GM21786 (cell line): Measurements from ENCODE around the gene NRG3.

Experiments used
- ATAC-seq: cut with Tn5 transposase; IDR thresholded peaks from one replicate; pipeline ENCODE4 v1.9.1; 2021; ENCODE audit not compliant: unreplicated experiment

Gene NRG3

DNA sequence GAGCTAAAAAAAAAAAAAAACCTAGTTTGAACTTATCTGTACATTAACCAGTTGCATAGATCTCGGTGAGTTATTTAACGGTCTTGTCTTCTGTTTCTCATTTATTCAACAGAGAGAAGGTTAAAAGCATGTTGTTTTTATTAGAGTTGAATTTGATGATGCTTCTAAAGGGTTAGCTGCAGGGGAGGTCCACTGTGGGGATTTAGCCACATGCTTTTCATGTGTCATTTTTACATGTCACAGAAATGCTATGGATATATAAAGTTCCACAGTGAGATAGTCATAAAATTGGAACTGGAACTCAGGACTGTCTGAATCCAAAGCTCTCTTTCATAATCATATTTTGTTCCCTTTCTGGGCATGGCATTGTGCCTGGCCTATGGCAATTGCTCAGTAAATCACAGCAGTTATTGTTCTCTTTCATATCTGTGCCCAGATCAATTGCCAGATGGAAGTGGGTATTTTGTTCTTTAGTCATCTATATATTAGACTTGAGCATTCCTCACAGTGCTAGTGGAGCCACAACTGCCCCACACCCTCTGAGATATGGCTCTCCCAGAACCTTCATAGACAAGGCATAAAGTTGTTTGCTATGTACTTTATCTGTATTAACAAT, 578.8 kb downstream of the NRG3 start:
- ATAC-seq = no peak

DNA sequence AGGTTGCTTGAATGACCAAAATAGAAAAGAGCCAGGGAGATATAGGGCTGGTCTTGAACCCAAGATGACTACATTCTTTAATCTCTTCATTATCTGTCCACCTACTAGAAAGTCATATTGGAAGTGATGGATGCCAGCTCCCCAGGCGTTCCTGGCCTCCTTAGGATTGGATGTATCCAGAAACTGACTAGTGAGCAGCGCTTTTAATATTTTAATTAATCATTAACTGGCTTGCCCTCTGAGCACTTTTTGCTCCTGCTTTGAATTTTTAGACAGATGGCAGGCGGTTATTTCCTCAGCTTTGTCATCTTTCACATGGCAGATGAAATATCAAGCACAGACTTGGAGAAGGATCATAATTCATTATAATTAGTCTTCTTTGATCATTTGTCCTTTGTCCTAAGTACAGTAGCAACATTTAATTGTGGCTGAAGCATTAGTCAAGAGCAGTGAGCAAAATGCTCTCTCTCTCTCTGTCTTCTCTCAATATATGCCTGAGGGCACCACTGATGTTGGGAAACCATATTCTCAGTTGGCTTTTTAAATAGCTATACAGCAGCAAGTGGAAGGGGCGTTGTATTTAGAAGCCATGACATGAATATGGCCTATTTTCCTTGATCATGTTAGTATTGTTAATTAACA, 588.0 kb downstream of the NRG3 start:
- ATAC-seq = no peak

DNA sequence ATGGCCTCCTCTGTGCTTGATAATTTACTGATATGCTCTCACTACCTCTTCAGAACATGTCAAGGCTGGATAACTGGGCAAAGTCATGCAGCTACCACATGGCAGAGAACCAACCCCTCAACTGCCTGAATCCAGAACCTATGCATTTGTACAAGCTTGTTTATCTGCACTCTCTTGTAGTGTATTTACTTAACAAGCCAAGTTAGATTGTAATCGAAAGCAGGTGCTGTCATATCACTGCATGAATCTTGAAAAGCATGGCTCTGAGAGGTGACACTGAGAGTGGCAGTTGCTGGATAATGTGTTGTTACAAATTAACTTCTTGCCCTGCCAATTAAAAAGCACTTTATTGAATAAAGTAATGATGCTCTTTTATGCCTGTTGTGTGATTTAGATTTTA, 588.6 kb downstream of the NRG3 start:
- no peak for ATAC-seq

DNA sequence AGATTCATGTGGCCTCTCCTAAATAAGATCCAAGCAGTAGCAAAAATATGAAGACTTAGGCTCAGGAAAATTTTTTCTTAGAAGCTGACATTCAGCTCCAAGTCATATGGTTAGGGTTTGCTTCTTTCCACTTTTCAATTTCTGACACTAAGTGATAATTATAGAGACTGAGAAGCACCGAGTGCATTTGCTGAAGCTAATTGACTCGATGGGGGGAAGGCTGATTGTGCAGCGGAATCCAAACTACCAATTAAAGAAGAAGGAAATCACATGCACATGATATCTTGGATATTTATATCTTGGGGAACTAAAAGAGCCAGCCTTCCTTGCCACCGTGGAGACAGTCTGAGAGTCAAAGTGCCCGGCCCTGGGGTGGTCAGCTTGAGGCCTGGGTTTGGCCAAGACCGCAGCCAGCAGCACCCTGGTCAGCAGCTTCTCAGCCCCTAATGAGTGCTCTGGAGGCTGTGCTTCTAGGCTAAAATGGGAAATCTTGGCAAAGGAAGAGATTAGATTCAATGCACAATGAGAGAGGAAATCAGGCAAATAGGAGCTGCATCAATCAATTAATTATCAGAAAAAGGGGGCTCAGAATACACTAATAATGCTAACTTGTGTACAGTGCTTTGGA, 589.3 kb downstream of the NRG3 start:
- no peak for ATAC-seq

DNA sequence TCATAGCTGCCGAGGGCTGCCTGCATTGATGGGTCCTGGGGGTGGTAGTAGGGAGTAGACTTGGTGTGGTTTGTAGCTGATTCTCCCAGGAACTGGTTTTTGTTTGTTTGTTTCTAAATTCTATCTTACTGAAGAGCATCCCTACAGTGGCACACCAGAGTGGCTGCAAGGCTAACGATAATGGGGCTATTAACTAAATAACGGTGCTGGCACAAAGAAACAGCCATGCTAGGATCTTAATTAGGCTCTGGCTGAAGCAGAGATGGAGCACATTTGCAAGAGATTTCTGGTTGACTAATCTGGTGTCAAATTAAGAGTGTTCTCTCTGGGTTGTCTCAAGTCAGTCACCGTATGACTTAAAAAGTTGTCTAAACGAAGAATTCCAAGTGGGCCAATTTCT, 590.0 kb downstream of the NRG3 start:
- ATAC-seq = no peak

DNA sequence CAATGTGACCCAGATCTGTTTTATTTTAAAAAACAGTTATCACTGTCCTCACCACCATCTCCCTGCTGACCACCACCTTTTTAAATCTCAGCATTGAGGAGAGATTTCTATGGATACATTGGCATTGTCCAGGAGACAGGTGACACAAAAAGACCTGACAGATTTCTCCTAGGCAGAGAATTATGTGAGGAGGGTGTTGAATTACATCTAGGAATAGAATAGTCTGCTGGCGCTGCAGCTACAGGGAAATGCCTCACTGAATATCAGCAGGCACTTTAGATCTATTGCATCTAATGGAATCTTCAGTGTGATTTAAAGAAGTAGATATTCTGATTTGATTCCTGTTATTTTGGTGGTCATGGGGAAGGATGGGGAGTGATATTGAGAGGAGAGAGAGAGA, 593.5 kb downstream of the NRG3 start:
- no peak for ATAC-seq

DNA sequence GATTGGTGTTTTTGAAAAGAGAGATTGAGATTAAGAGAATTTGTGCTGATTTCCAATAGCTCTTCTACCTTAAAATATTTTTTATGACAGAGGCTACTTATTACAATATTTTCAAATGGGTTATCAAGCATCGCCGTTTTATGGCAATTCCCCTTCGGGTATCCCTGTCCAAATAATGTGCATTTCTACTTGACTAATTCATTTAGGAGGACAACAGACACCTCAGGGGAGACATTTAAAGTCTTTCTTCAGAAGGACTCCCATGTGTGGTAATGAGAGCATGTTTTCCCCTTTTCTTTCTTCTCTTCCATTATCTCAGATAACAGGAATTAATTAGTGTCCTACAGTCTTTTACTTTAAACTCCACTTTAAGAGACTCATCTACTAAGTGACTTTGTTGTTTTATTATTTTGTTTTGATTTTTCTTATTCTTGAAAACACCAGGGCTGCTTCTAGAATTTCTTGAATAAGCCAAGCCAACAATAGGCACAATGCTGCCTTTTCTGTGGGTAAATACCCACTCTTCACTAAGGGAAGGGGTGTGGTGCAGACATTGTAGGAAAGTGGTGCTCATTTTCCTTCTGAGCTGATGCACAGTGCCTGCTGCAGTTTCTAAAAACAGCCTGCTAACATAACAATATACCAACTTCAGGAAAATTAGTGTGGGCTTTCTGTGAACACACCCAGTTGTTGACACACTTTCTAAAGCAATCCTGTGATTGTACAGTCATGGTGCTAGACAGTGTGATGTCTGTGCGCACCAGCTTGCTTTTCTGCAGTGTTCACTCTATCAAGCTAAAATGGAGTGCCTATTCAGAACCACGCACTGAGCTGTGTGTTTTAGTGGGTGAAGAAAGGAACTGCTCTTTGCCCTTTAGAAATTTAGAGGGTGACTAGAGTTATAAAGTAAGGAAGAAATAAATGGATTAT, 597.7 kb downstream of the NRG3 start:
- no peak for ATAC-seq

DNA sequence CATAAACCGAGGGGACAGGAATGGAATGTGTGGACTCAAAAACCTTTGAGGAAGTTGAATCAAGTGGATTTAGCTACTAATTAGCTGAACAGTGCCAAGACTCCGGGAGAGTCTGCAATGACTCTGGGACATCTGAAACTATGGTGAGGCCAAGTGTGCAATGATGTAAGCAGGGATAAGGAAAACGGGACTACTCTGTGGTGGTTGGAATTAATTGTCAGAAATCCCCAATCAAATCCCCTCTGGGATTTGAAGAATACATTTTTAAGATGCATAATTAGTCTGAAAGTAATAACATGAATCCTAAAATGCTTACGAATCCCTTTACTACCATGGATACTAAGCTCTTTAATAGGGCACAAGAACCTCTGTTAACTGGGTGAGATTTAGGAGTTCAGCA, 602.8 kb downstream of the NRG3 start:
- ATAC-seq = no peak

DNA sequence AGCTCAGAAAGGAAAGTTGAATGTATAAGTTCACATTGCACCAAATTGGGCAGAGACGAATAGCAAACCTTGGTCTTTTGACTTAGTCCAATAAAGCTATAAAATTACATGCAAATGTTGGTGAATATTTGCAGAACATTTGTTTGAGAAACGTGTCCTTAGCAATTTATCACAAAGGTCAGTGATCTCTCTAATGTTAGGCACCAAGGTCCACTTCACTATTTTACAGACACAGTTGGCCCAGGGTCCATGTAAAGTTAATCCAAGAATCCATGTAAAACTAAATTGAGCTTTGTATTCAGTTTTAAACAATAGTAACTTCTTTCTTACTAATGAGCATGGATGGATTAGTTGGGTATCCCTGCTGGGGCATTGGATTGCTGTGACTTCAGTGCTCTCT, 617.7 kb downstream of the NRG3 start:
- no peak for ATAC-seq

DNA sequence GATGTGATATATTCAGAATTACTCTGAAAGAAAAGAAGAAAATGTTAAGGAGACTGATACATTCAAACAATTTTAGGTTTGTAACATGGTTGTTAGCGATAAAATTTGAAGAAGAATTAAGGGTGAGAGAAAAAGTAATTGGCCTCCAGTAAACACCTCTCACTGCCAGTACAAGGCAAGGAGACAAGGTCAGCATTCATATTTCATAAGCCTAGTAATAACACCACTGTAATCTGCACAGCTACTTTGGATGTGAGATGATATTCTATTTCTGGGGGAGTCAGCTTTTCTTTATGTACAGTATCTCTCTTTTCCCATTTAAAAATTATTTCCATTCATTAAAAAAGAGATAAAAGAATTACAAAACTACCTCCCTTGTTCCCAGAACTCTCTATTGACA, 621.1 kb downstream of the NRG3 start:
- ATAC-seq = no peak

DNA sequence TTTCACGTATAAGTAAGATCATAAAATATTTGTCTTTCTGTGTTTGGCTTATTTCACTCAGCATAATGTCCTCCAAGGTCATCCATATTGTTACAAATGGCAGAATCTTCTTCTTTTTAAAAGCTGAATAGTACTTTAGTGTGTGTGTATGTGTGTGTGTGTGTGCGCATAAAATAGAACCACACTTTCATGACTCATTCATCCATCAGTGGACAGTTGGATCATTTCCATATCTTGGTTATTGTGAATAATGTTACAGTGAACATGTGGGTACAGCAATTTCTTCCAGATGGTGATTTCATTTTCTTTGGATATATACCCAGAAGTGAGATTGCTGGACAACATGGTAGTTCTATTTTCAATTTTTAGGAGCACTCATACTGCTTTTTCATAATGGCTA, 622.4 kb downstream of the NRG3 start:
- no peak for ATAC-seq

DNA sequence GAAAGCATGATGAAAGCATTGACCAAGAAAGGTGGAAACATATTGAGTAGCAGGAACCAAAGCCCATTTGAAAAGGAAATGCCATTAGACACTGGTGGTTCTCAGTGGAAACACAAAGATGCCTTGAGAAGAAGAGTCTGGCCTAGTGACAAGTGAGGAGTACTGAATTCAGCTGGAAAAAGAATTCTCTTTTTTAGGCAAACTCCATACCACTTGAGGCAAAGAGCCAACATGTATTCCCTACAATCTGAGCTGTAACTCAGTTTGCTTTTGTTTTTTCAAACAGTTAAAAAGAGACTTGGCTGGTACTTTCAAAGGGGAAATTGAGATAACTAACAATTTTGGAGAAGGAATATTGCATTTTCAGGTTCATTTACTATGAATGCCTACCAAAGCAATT, 624.0 kb downstream of the NRG3 start:
- ATAC-seq = no peak

DNA sequence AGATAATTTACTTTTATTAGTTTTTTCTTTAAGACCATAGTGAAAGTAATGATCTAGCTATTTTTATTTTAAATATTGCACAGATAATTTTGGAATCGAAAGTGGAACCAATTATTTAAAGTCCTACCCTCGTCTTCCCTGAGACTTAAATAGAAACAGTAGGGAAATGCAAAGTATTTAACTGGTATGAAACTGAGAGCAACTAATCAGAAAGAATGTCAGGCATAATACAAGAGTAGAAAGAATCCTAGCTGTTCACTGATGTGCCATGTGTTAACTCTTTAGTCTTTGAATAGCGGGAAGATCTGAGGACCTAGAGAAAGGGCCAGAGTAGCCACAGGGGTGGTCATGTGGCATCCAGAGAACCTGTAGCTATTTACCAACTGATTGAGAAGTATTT, 630.0 kb downstream of the NRG3 start:
- ATAC-seq = no peak

DNA sequence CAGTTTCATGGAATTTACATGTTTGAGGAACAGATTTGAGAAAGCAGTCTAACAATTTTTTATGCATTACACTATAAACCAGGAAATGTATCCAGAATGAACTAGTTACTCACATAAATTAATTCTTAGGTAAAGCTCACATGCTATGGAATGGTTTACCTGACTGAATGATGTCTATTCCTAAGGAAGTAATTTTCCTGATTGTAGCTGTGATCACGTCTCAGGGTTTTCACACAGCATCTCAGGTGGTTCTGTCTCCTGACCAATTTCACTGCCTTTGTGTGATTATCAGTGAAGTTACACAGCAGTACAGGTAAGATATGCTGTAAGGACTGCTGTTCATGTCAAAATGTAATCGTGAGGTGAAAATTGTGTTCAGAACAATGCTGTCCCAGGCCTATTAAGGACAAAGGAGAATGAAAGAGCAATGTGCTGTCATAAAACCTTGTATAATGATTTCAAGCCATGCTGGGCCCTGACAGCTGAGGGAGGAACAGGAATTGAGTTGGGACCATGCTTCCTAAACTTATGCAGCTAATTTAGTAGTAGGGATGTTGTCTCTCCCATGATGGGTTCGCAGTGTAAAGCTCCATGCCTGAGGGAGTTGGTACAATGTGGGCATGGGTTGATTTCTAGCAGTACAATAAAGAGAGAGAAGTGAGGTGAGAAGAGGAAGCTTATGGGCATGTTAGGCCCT, 631.8 kb downstream of the NRG3 start:
- no peak for ATAC-seq

DNA sequence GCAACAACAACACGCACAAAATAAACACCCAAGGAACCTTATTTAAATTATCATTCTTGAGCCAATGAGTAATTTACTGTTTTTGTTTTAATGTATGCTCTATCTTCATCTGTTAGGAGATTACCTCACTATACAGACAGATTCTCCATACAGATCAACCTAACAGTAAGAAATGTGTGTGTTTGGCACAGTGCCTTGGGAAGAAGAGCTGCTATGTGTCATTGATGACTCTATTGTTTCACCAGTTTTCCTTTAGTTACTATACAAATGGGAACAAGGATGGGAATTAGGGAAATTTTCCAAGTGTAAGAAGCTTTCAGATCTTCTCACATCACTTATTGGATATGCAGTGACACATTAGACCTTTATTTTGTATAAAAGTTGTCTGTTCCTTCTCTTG, 640.3 kb downstream of the NRG3 start:
- no peak for ATAC-seq

DNA sequence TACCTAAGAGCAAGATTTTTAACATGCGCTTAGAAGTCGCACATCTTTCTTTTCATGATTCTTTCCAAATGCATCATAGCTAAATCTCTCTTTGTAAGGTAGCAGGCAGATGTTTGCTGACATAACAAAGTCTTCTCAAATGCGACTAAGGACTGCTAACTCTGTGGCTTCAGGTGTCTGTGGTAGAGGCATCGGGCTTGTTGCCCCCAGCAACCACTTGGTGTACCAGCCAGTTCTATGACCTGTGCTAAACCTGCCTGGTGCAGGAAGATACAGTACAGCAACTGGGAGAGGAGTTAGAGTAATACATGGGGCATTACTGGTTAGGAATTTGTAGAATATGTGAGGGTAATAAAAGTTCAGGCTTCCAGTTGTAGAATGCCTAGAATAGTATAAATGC, 654.1 kb downstream of the NRG3 start:
- no peak for ATAC-seq

DNA sequence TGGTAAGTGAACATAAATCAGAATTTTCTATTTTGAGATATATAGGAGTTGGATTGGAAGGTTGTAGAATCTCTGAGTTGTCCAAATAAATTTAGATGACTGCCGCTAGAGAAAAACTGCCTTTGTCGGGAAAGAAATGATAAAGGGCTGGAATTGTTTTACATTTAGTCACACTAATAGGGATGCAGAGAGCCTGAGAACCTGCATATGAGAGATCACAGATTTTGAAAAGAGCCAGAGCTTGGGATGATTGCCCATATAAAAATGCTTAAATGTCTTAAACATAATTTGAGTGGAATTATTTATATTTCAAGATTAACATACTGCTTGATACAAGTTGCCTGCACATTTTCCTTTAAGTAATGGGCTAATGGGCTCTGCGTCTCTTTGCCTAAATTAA, 660.5 kb downstream of the NRG3 start:
- ATAC-seq = no peak

DNA sequence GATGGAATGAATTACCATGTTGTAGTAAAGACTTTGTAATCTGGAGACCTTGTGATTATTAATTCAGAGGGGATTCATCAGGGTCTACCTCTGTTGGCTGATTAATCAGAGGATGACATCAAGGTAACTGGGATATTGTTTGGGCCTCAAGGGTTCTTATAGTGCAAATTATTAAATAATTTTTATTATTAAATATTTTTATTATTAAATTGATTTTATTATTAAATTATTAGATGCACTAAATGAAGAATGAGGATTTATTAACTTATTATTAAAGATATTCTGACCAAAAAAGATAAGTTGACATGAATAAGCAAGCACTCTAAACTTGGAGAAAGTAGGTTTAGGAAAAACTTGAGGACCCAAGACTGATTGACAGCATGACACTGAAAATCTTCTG, 661.7 kb downstream of the NRG3 start:
- no peak for ATAC-seq

DNA sequence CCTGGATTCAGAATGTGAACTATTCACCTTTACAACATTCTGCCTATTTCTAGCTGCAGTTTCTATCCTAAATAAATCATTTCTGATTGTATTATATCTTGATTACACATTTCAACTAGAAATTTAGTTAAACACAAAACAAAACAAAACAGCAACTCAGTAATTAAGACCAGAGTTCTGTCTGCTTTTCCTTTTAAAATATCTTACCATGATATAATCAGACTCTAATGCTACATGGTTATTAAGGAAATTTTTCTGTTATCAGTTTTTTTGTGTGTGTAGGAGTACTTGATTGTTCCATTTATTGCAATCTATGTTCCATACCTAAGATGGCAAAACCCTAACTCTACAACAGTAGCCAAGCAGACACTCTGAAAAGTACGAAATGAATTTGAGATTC, 663.3 kb downstream of the NRG3 start:
- ATAC-seq = no peak

DNA sequence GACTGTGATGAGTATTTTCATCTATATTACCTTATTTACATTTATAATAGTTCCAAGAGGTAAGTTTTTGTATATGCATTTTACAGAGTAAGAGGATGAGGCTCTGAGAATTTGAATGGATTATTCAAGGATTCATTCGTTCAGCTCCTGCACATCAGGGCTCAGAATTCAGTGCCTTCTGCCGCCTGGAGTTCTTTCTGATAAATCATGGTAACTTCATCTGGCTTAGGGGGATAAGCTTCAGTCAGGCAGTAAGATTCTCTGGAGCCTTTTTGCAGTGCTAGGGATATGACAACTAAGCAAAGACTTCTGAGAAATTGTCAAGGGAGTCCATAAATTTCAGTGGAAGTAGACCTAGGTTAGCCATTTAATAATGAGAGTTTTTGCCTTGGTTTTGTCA, 668.6 kb downstream of the NRG3 start:
- no peak for ATAC-seq

DNA sequence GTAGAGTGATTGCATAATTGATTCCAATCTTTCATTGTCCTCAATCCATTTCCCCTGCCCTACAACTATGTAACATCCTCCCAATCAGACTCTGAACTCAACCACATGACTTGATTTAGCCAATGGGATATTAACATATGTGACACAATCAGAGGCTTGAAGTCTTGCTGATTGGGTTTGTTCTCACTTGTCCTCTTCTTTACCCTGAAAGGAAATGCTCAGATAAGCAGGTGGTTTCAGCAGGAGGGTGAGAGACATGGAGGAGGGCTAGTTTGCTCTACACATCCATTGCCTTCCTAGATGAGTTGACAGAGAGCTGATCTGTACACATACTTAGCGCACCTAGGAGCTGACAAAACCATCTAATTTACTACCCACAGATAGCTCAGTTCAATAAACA, 669.4 kb downstream of the NRG3 start:
- ATAC-seq = no peak
